ENCODE measurements around the gene ALDH1L1. TPM values are rescaled to one million over a fixed set of nuclear protein-coding genes. Genes with fewer than 3 reads are reported as not detected.

The ALDH1L1 gene
- total RNA-seq, 2 experiments from 2014 or later: not detected

GRCh38 chr3:126107957-126108675, 72.3 kb downstream of the ALDH1L1 start:
- H3K4me1 Mint-ChIP-seq (ENCODE audit: low read depth): no peaks in the 10 kb centered on the region
- TF ChIP-seq, protein P1, sequence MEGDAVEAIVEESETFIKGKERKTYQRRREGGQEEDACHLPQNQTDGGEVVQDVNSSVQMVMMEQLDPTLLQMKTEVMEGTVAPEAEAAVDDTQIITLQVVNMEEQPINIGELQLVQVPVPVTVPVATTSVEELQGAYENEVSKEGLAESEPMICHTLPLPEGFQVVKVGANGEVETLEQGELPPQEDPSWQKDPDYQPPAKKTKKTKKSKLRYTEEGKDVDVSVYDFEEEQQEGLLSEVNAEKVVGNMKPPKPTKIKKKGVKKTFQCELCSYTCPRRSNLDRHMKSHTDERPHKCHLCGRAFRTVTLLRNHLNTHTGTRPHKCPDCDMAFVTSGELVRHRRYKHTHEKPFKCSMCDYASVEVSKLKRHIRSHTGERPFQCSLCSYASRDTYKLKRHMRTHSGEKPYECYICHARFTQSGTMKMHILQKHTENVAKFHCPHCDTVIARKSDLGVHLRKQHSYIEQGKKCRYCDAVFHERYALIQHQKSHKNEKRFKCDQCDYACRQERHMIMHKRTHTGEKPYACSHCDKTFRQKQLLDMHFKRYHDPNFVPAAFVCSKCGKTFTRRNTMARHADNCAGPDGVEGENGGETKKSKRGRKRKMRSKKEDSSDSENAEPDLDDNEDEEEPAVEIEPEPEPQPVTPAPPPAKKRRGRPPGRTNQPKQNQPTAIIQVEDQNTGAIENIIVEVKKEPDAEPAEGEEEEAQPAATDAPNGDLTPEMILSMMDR (IDR thresholded peaks at IDR 0.05): no peak
- no peak overlapping the region for H3K4me3 Mint-ChIP-seq
- H3K27me3 Mint-ChIP-seq: no peaks in the 10 kb centered on the region
- POLR2A ChIA-PET: no interaction called here
- H3K27ac Mint-ChIP-seq: no peak overlapping the region
- ATAC-seq (no peak), DNase-seq (no peak)
- intact Hi-C loops (cut with micrococcal nuclease): no loop called here
- H3K36me3 Mint-ChIP-seq (ENCODE audit: low read depth): no peaks in the 10 kb centered on the region
- CTCF ChIA-PET: no interaction called here
- no peaks in the 10 kb centered on the region for H3K9me3 Mint-ChIP-seq

GRCh38 chr3:126107203-126107939, 73.0 kb downstream of the ALDH1L1 start:
- no peak overlapping the region for H3K4me3 Mint-ChIP-seq
- DNase-seq (no peak), ATAC-seq (no peak)
- H3K9me3 Mint-ChIP-seq: no peaks in the 10 kb centered on the region
- no peaks in the 10 kb centered on the region for H3K4me1 Mint-ChIP-seq (ENCODE audit: low read depth)
- intact Hi-C loops (cut with micrococcal nuclease): no loop called here
- H3K27ac Mint-ChIP-seq: no peak overlapping the region
- no peaks in the 10 kb centered on the region for H3K27me3 Mint-ChIP-seq
- POLR2A ChIA-PET: no interaction called here
- TF ChIP-seq, protein P1 (IDR thresholded peaks at IDR 0.05): no peak
- CTCF ChIA-PET: no interaction called here
- no peaks in the 10 kb centered on the region for H3K36me3 Mint-ChIP-seq (ENCODE audit: low read depth)

DNA sequence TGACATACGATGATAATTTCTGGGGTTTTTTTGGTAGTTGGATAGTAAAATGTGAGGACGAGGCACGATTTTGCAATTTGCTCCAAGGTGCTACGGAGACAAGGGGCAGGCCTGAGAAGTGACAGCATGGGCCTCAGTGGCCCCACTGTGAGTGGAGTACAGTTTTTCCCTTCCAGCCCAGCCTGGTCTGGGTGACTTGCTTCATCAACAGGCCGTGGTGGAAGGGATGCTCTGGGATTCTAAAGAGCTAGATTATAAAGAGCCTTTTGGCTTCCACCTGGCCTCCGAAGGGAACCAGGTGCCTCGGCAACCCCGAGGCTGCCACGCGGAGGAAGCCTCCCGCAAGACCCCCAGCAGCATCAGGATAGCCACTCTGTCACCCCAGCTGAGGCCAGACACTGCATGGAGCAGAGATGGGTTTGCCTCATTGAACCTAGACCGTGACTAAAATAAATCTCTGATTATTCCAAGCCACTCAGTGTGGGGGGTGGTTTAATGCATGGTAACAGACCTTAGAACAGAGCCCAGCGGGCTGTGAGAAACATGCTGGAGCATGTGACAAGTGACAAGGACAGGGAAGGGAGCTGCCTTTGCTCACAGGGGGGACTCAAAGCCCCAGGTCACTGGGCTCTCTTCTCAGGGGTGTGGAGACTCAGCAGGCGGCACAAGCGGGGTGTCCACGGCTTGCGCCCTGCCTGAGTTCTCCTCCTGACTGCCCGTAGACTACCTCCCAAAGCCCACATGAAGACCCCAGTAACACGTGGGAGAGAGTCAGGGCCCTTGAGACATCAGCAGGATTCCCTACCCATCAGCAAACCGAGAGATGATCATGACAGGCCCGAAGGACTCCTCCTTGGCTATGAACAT, 73.8 kb downstream of the ALDH1L1 start:
- DNase-seq: no peak
- POLR2A ChIA-PET: no interaction called here
- TF ChIP-seq, protein P1 (IDR thresholded peaks at IDR 0.05): no peak
- Mint-ChIP-seq H3K27ac (no peak overlapping the region), H3K4me3 (no peak overlapping the region), H3K4me1 (ENCODE audit: low read depth) (no peaks in the 10 kb centered on the region), H3K27me3 (no peaks in the 10 kb centered on the region), H3K36me3 (ENCODE audit: low read depth) (no peaks in the 10 kb centered on the region), H3K9me3 (no peaks in the 10 kb centered on the region)
- intact Hi-C loops (cut with micrococcal nuclease): no loop called here
- CTCF ChIA-PET: no interaction called here
- ATAC-seq: no peak

GRCh38 chr3:126105691-126106187, 74.6 kb downstream of the ALDH1L1 start:
- POLR2A ChIA-PET: no interaction called here
- CTCF ChIA-PET: no interaction called here
- Mint-ChIP-seq H3K27ac (no peak overlapping the region), H3K36me3 (ENCODE audit: low read depth) (no peaks in the 10 kb centered on the region), H3K4me1 (ENCODE audit: low read depth) (no peaks in the 10 kb centered on the region), H3K27me3 (no peaks in the 10 kb centered on the region), H3K4me3 (no peak overlapping the region), H3K9me3 (no peaks in the 10 kb centered on the region)
- DNase-seq (no peak), ATAC-seq (no peak)
- TF ChIP-seq, protein P1 (IDR thresholded peaks at IDR 0.05): no peak
- intact Hi-C loops (cut with micrococcal nuclease): no loop called here
